Trophoblast cell (in vitro differentiated cells and primary cell): Measurements from ENCODE around the gene IFNGR2.

Experiments
- DNase-seq, 2 donors: peaks; one replicate each; pipeline ENCODE4 v3.0.0-alpha.2; 2016
- H2AFZ ChIP-seq: 2 replicates; pipeline ENCODE4 v1.6.1; 2013; ENCODE audit warnings: low read length, moderate library complexity, mild to moderate bottlenecking; ENCODE audit not compliant: insufficient read depth, poor library complexity
- H2AK5ac ChIP-seq: 2 replicates; pipeline ENCODE4 v1.6.1; 2013; ENCODE audit warnings: mild to moderate bottlenecking, low read length
- H2BK120ac ChIP-seq: 2 replicates; pipeline ENCODE4 v1.6.1; 2013; ENCODE audit warnings: low read length, mild to moderate bottlenecking, moderate library complexity; ENCODE audit not compliant: insufficient read depth, poor library complexity
- H2BK12ac ChIP-seq: 2 replicates; pipeline ENCODE4 v1.6.1; 2013; ENCODE audit warnings: mild to moderate bottlenecking, low read length, moderate library complexity
- H2BK5ac ChIP-seq: 2 replicates; pipeline ENCODE4 v1.6.1; 2013; ENCODE audit warnings: low read length, low read depth, moderate library complexity, mild to moderate bottlenecking; ENCODE audit not compliant: poor library complexity
- H3K14ac ChIP-seq: 2 replicates; pipeline ENCODE4 v1.6.1; 2013; ENCODE audit warnings: mild to moderate bottlenecking, low read length
- H3K18ac ChIP-seq: 2 replicates; pipeline ENCODE4 v1.6.1; 2013; ENCODE audit warnings: mild to moderate bottlenecking, low read length
- H3K23ac ChIP-seq: 2 replicates; pipeline ENCODE4 v1.6.1; 2013; ENCODE audit warnings: low read length
- H3K27ac ChIP-seq: 2 replicates; pipeline ENCODE4 v1.5.1; 2013; ENCODE audit warnings: low read depth, mild to moderate bottlenecking, inconsistent platforms, low read length, moderate library complexity
- H3K27me3 ChIP-seq: 2 replicates; pipeline ENCODE4 v1.6.1; 2013; ENCODE audit warnings: inconsistent platforms, mild to moderate bottlenecking, low read length, moderate library complexity; ENCODE audit not compliant: insufficient read depth
- H3K36me3 ChIP-seq, 2 experiments: 1 replicate in 1 of 2; 2 replicates in 1 of 2; pipeline ENCODE4 v1.6.1; 2013; ENCODE audit warnings: low read length in 2 of 2, mild to moderate bottlenecking in 2 of 2, moderate library complexity in 1 of 2; ENCODE audit not compliant: insufficient read depth in 2 of 2, control insufficient read depth in 1 of 2
- H3K4ac ChIP-seq: 2 replicates; pipeline ENCODE4 v1.6.1; 2013; ENCODE audit warnings: low read depth, mild to moderate bottlenecking, low read length, moderate library complexity
- H3K4me1 ChIP-seq, 2 experiments: 1 replicate in 1 of 2; 2 replicates in 1 of 2; pipeline ENCODE4 v1.6.1; 2013; ENCODE audit warnings: low read length in 2 of 2, mild to moderate bottlenecking in 2 of 2, moderate library complexity in 1 of 2; ENCODE audit not compliant: insufficient read depth in 2 of 2, control insufficient read depth in 1 of 2
- H3K4me2 ChIP-seq: 2 replicates; pipeline ENCODE4 v1.6.1; 2013; ENCODE audit warnings: inconsistent platforms, mild to moderate bottlenecking, low read length, moderate library complexity
- H3K4me3 ChIP-seq: 2 replicates; pipeline ENCODE4 v1.5.1; 2013; ENCODE audit warnings: mild to moderate bottlenecking, low read depth, low read length, inconsistent platforms
- H3K79me1 ChIP-seq: one replicate; pipeline ENCODE4 v1.6.1; 2013; ENCODE audit warnings: low read length
- H3K79me2 ChIP-seq: 2 replicates; pipeline ENCODE4 v1.6.1; 2013; ENCODE audit warnings: low read length, mild to moderate bottlenecking; ENCODE audit not compliant: control insufficient read depth, insufficient read depth, poor library complexity
- H3K9ac ChIP-seq: 2 replicates; pipeline ENCODE4 v1.6.1; 2013; ENCODE audit warnings: mild to moderate bottlenecking, low read length
- H3K9me3 ChIP-seq: 2 replicates; pipeline ENCODE4 v1.6.1; 2013; ENCODE audit warnings: low read depth, mild to moderate bottlenecking, control low read depth, inconsistent platforms, low read length; ENCODE audit not compliant: insufficient read depth
- H4K12ac ChIP-seq: 2 replicates; pipeline ENCODE4 v1.6.1; 2013; ENCODE audit warnings: low read depth, mild to moderate bottlenecking, low read length, moderate library complexity
- H4K8ac ChIP-seq: 2 replicates; pipeline ENCODE4 v1.6.1; 2013; ENCODE audit warnings: low read depth, mild to moderate bottlenecking, low read length, moderate library complexity
- H4K91ac ChIP-seq: one replicate; pipeline ENCODE4 v1.6.1; 2013; ENCODE audit warnings: low read depth, mild to moderate bottlenecking, low read length, moderate library complexity
- WGBS: extraction: QIAGEN DNeasy Blood & Tissue Kit; methylation state at CpG from one replicate; pipeline ENCODE4 v1.1.7; 2013; ENCODE audit warnings: missing lambda C conversion rate; ENCODE audit not compliant: insufficient read length, insufficient coverage; ENCODE audit errors: extremely low coverage; 5-methylcytosine and 5-hydroxymethylcytosine counted together

Gene IFNGR2

GRCh38 chr21:33451634-33452071, 48.4 kb downstream of the IFNGR2 start:
- no peaks in the 10 kb centered on the region for H3K27me3 ChIP-seq
- H2BK5ac ChIP-seq, result no peak overlapping the region
- H2AFZ ChIP-seq, result no peak overlapping the region
- no CpG with 5 or more reads among the region's 1 CpG for WGBS
- no peak overlapping the region for H2BK120ac ChIP-seq
- H3K4ac ChIP-seq, result no peak overlapping the region
- no peak overlapping the region for H2AK5ac ChIP-seq
- DNase-seq, result peak in 1 of 2 donors; percentile 19
- no peak overlapping the region for H3K27ac ChIP-seq
- no peak overlapping the region for H3K4me2 ChIP-seq
- H4K91ac ChIP-seq, result no peak overlapping the region
- no peak overlapping the region for H2BK12ac ChIP-seq
- H4K12ac ChIP-seq, result no peak overlapping the region
- H3K36me3 ChIP-seq, result peaks cover 2 to 4% of the 10 kb centered on the region in 2 experiments
- H3K18ac ChIP-seq, result no peak overlapping the region
- H4K8ac ChIP-seq, result no peak overlapping the region
- no peaks in the 10 kb centered on the region for H3K4me1 ChIP-seq
- H3K14ac ChIP-seq, result no peak overlapping the region
- H3K79me2 ChIP-seq, result no peaks in the 10 kb centered on the region
- no peaks in the 10 kb centered on the region for H3K9me3 ChIP-seq
- no peak overlapping the region for H3K4me3 ChIP-seq
- no peaks in the 10 kb centered on the region for H3K79me1 ChIP-seq
- H3K9ac ChIP-seq, result no peak overlapping the region
- H3K23ac ChIP-seq, result no peak overlapping the region

- no peak overlapping the region for H3K4me2 ChIP-seq
- H3K4ac ChIP-seq, result no peak overlapping the region
- no peaks in the 10 kb centered on the region for H3K9me3 ChIP-seq
- no peaks in the 10 kb centered on the region for H3K79me2 ChIP-seq
- no peak overlapping the region for H4K8ac ChIP-seq
- no peak for DNase-seq
- no peak overlapping the region for H3K23ac ChIP-seq
- no peak overlapping the region for H2BK120ac ChIP-seq
- no peaks in the 10 kb centered on the region for H3K79me1 ChIP-seq
- H2BK12ac ChIP-seq, result no peak overlapping the region
- peaks cover 4 to 5% of the 10 kb centered on the region in 2 experiments for H3K36me3 ChIP-seq
- H2AK5ac ChIP-seq, result no peak overlapping the region
- H3K18ac ChIP-seq, result no peak overlapping the region
- no peak overlapping the region for H2AFZ ChIP-seq
- H2BK5ac ChIP-seq, result no peak overlapping the region
- peak overlapping the region; percentile 14 for H3K9ac ChIP-seq
- H3K4me1 ChIP-seq, result no peaks in the 10 kb centered on the region
- H3K4me3 ChIP-seq, result no peak overlapping the region
- H4K12ac ChIP-seq, result no peak overlapping the region
- H3K14ac ChIP-seq, result no peak overlapping the region
- H3K27ac ChIP-seq, result no peak overlapping the region
- no CpG with 5 or more reads among the region's 3 CpGs for WGBS
- no peaks in the 10 kb centered on the region for H3K27me3 ChIP-seq
- no peak overlapping the region for H4K91ac ChIP-seq
Measured at GRCh38 chr21:33452362-33452761, 49.1 kb downstream of the IFNGR2 start.

GRCh38 chr21:33455686-33456446, 52.7 kb downstream of the IFNGR2 start:
- H3K4me1 ChIP-seq, result no peaks in the 10 kb centered on the region
- H3K36me3 ChIP-seq, result peaks cover 2 to 5% of the 10 kb centered on the region in 2 experiments
- no peak overlapping the region for H3K4me2 ChIP-seq
- no peak overlapping the region for H3K14ac ChIP-seq
- no peaks in the 10 kb centered on the region for H3K79me1 ChIP-seq
- H3K4me3 ChIP-seq, result peak overlapping the region; percentile 59
- no peak overlapping the region for H2BK12ac ChIP-seq
- H3K9me3 ChIP-seq, result no peaks in the 10 kb centered on the region
- H2AK5ac ChIP-seq, result no peak overlapping the region
- peak overlapping the region; percentile 14 for H4K91ac ChIP-seq
- no peak overlapping the region for H3K18ac ChIP-seq
- H3K23ac ChIP-seq, result no peak overlapping the region
- no peak overlapping the region for H3K27ac ChIP-seq
- no peak overlapping the region for H4K12ac ChIP-seq
- no peak overlapping the region for H2AFZ ChIP-seq
- no peak overlapping the region for H2BK5ac ChIP-seq
- no peak overlapping the region for H4K8ac ChIP-seq
- H3K27me3 ChIP-seq, result no peaks in the 10 kb centered on the region
- H3K4ac ChIP-seq, result no peak overlapping the region
- DNase-seq, result no peak
- H3K9ac ChIP-seq, result no peak overlapping the region
- no peaks in the 10 kb centered on the region for H3K79me2 ChIP-seq
- no CpG with 5 or more reads among the region's 6 CpGs for WGBS
- no peak overlapping the region for H2BK120ac ChIP-seq

GRCh38 chr21:33458861-33459260, 55.6 kb downstream of the IFNGR2 start:
- DNase-seq, result peak; percentile 26 to 80
- Histone ChIP-seq H3K79me1 (no peaks in the 10 kb centered on the region), H4K91ac (no peak overlapping the region), H4K8ac (no peak overlapping the region), H3K4me2 (no peak overlapping the region), H2BK5ac (no peak overlapping the region), H3K27ac (no peak overlapping the region), H3K9me3 (no peaks in the 10 kb centered on the region), H4K12ac (no peak overlapping the region), H3K14ac (no peak overlapping the region), H2AFZ (no peak overlapping the region), H2BK12ac (no peak overlapping the region), H3K4me3 (no peak overlapping the region), H3K27me3 (no peaks in the 10 kb centered on the region), H3K4me1 (no peaks in the 10 kb centered on the region), H2BK120ac (no peak overlapping the region), H2AK5ac (no peak overlapping the region), H3K9ac (no peak overlapping the region), H3K18ac (no peak overlapping the region), H3K4ac (no peak overlapping the region), H3K79me2 (no peaks in the 10 kb centered on the region), H3K23ac (no peak overlapping the region), H3K36me3 (peaks cover 4 to 5% of the 10 kb centered on the region in 2 experiments)
- WGBS, result no CpG with 5 or more reads among the region's 3 CpGs
